Prostate gland (tissue), 2 donors: ENCODE measurements around the gene FCN2. TPM values are rescaled to one million over a fixed set of nuclear protein-coding genes. Genes with fewer than 3 reads are reported as not detected.

Source experiments
- DNase-seq: peaks from one replicate; pipeline ENCODE4 v3.0.0-alpha.2; 2019; ENCODE audit warnings: low spot score
- H3K27ac ChIP-seq, 2 donors: fragments of 200-600 bp; sonication (generic); 2 replicates each; pipeline ENCODE4 v1.5.1; 2017 to 2019
- H3K27me3 ChIP-seq: fragments of 200-600 bp; sonication (generic); replicated peaks from 2 replicates; pipeline ENCODE4 v1.5.1; 2019; ENCODE audit not compliant: insufficient read depth
- H3K36me3 ChIP-seq, 2 donors: fragments of 200-600 bp; sonication (generic); 1 replicate in 1 of 2; 2 replicates in 1 of 2; pipeline versions ENCODE4 v1.5.1 to v1.8.1; 2017 to 2019
- H3K4me1 ChIP-seq: fragments of 200-600 bp; sonication (generic); replicated peaks from 2 replicates; pipeline ENCODE4 v1.5.1; 2019
- H3K4me3 ChIP-seq, 2 donors: fragments of 200-600 bp; sonication (generic); 2 replicates each; pipeline ENCODE4 v1.5.1; 2017 to 2019
- H3K9me3 ChIP-seq: fragments of 200-600 bp; sonication (generic); 2 replicates; pipeline ENCODE4 v1.5.1; 2017
- CTCF ChIP-seq, 4 experiments: fragments of 200-600 bp in 2 of 4; fragments of 450-650 bp in 2 of 4; sonication (generic) in 2 of 4; IDR thresholded peaks; 1 replicate in 3 of 4; 2 replicates in 1 of 4; pipeline ENCODE4 v1.5.1; 2016 to 2019; ENCODE audit warnings: antibody characterized with exemption in 4 of 4, mild to moderate bottlenecking in 2 of 4, moderate library complexity in 2 of 4
- POLR2A ChIP-seq: fragments of 450-650 bp; IDR thresholded peaks from one replicate; pipeline ENCODE4 v1.6.1; 2016; ENCODE audit warnings: antibody characterized with exemption, mild to moderate bottlenecking
- POLR2AphosphoS5 ChIP-seq: sonication (generic); formaldehyde crosslinking; IDR thresholded peaks from one replicate; pipeline ENCODE4 v1.6.1; 2017; ENCODE audit warnings: antibody characterized with exemption
- WGBS: methylation state at CpG from one replicate; pipeline ENCODE4 v1.1.5; 2018; 5-methylcytosine and 5-hydroxymethylcytosine counted together
- intact Hi-C: fragments of 100-400 bp; cut with DNase I; formaldehyde crosslinking; loops from one replicate; pipeline ENCODE4 v1.14.2; 2022
- total RNA-seq, 2 donors: library from RNA; depleted of rRNA; stranded (reverse); fragments of >200 nt; gene quantifications; one replicate each; pipeline ENCODE4 v1.1.0, GENCODE V29; 2016

FCN2 gene
- total RNA-seq, 2 donors from 2014 or later = 2.4 TPM; not detected in 1

DNA sequence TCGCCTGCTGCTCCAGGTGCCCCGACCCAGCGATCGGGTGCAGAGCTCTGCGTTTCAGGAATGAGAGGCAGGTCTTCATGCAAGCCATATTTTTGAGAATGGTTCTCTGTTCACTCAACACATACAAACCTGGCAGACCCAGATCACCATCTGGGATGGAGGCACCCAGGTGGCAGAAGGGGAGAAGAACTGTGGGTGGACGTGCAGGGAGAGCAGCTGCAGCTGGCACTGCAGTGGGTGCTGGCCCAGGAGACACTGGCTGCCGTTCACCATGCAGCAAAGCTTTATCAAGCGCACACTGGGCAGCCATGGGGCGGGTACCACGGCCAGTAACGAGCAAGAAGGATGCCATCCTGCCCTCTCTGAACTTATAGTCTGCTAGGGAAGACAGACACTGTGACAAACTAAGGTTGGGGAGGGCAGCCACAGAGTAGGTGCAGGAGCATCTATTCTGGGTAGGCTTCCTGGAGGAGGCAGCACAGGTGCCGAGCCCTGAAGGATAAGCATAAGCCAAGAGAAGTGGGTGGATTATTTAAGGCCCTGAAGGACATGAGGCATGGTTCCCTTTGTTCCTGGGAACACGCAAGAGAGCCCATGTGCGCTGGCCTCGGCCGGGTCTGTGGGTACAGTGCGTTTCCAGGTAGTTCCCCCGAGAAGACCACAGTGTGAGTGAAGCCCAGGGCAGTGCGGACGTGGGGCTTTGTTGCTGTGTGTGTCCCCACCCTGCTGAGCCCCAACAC is 46.2 kb upstream of the FCN2 start:
- no peaks in the 10 kb centered on the region for H3K36me3 ChIP-seq
- H3K9me3 ChIP-seq = no peaks in the 10 kb centered on the region
- no peak overlapping the region for H3K4me3 ChIP-seq
- WGBS = 92% methylated on average over 20 of the region's 20 CpGs
- intact Hi-C loops = no loop called here
- TF ChIP-seq POLR2A (no peak), POLR2AphosphoS5 (no peak), CTCF (IDR thresholded peaks at IDR 0.05) (no peak)
- H3K4me1 ChIP-seq = no peaks in the 10 kb centered on the region
- H3K27me3 ChIP-seq = no peaks in the 10 kb centered on the region
- H3K27ac ChIP-seq = no peak overlapping the region
- no peak for DNase-seq

- no peak for TF ChIP-seq POLR2AphosphoS5
- no peak for TF ChIP-seq POLR2A
- TF ChIP-seq CTCF (IDR thresholded peaks at IDR 0.05) = no peak
- intact Hi-C loops = no loop called here
- Histone ChIP-seq H3K4me3 (no peak overlapping the region), H3K27ac (no peak overlapping the region), H3K36me3 (no peaks in the 10 kb centered on the region), H3K9me3 (no peaks in the 10 kb centered on the region), H3K4me1 (no peaks in the 10 kb centered on the region), H3K27me3 (no peaks in the 10 kb centered on the region)
- DNase-seq = no peak
- 91% methylated on average over 25 of the region's 25 CpGs for WGBS
Observed at GRCh38 chr9:134834957-134835419, 45.6 kb upstream of the FCN2 start.

DNA sequence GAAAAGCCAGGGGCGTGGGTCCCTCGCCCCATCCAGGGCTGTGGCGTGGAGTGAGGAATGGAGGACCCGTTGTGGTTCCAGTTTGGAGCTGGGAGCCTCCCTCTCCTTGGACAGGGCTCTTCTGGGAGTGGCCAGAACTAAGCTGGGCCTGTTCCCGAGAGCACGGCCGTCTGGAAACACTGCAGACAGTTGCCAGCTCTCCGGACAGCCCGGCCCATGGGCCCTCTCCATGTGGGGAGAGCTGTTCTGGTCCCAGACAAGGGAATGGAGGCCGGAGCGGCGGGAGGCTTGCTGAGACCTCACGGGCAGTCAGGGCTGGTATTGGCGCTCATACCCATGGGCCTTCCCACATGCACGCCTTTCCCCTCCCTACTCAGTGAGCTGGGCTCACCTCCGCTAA is 45.2 kb upstream of the FCN2 start:
- Histone ChIP-seq H3K4me1 (no peaks in the 10 kb centered on the region), H3K4me3 (no peak overlapping the region), H3K36me3 (no peaks in the 10 kb centered on the region), H3K27me3 (no peaks in the 10 kb centered on the region), H3K9me3 (no peaks in the 10 kb centered on the region), H3K27ac (no peak overlapping the region)
- intact Hi-C loops = no loop called here
- no peak for TF ChIP-seq POLR2AphosphoS5
- TF ChIP-seq CTCF (IDR thresholded peaks at IDR 0.05) = no peak
- TF ChIP-seq POLR2A = no peak
- WGBS = 69% methylated on average over 16 of the region's 16 CpGs
- no peak for DNase-seq

GRCh38 chr9:134835987-134836386 is 44.6 kb upstream of the FCN2 start:
- no peak overlapping the region for H3K27ac ChIP-seq
- no peak for DNase-seq
- no peaks in the 10 kb centered on the region for H3K4me1 ChIP-seq
- no peak overlapping the region for H3K4me3 ChIP-seq
- TF ChIP-seq POLR2A (no peak), CTCF (IDR thresholded peaks at IDR 0.05) (no peak), POLR2AphosphoS5 (no peak)
- H3K9me3 ChIP-seq = no peaks in the 10 kb centered on the region
- WGBS = 72% methylated on average over 13 of the region's 13 CpGs
- H3K36me3 ChIP-seq = no peaks in the 10 kb centered on the region
- no peaks in the 10 kb centered on the region for H3K27me3 ChIP-seq
- intact Hi-C loops = no loop called here

- intact Hi-C loops = no loop called here
- no peaks in the 10 kb centered on the region for H3K4me1 ChIP-seq
- 95% methylated on average over 15 of the region's 19 CpGs for WGBS
Observed at GRCh38 chr9:134836406-134836970, 44.1 kb upstream of the FCN2 start.

More at GRCh38 chr9:134836406-134836970, 44.1 kb upstream of the FCN2 start:
- Histone ChIP-seq H3K9me3 (no peaks in the 10 kb centered on the region), H3K27ac (no peak overlapping the region), H3K36me3 (no peaks in the 10 kb centered on the region), H3K27me3 (no peaks in the 10 kb centered on the region), H3K4me3 (no peak overlapping the region)
- TF ChIP-seq POLR2A (no peak), CTCF (IDR thresholded peaks at IDR 0.05) (no peak), POLR2AphosphoS5 (no peak)
- no peak for DNase-seq
